H9 (cell line): ENCODE results near the gene CCL25. TPM values are rescaled to one million over a fixed set of nuclear protein-coding genes. Genes with fewer than 3 reads are reported as not detected.
A peak's percentile ranks its signal among the peaks of the same experiment; 100 is the strongest.

Source experiments
- DNase-seq: peaks from one replicate; pipeline ENCODE4 v3.0.0-alpha.2; 2017
- H2AFZ ChIP-seq: one replicate; pipeline ENCODE4 v1.6.1; 2013; ENCODE audit warnings: mild to moderate bottlenecking, low read length, control low read depth, moderate library complexity
- H2AK5ac ChIP-seq: 2 replicates; pipeline ENCODE4 v1.6.1; 2013; ENCODE audit warnings: low read length, control low read depth, mixed read lengths; ENCODE audit not compliant: insufficient read length
- H2BK120ac ChIP-seq: one replicate; pipeline ENCODE4 v1.6.1; 2013; ENCODE audit warnings: low read depth, mild to moderate bottlenecking, low read length, control low read depth, inconsistent platforms; ENCODE audit not compliant: poor library complexity, severe bottlenecking
- H2BK12ac ChIP-seq: 2 replicates; pipeline ENCODE4 v1.6.1; 2013; ENCODE audit warnings: low read length, control low read depth, mixed read lengths, low read depth; ENCODE audit not compliant: insufficient read length
- H2BK15ac ChIP-seq: 2 replicates; pipeline ENCODE4 v1.6.1; 2013; ENCODE audit warnings: low read depth, low read length, control low read depth
- H2BK20ac ChIP-seq: one replicate; pipeline ENCODE4 v1.6.1; 2013; ENCODE audit warnings: low read depth, mild to moderate bottlenecking, low read length, control low read depth, inconsistent platforms; ENCODE audit not compliant: poor library complexity, severe bottlenecking
- H2BK5ac ChIP-seq: 2 replicates; pipeline ENCODE4 v1.6.1; 2013; ENCODE audit warnings: low read length, control low read depth, mixed read lengths; ENCODE audit not compliant: insufficient read length
- H3K14ac ChIP-seq: 2 replicates; pipeline ENCODE4 v1.6.1; 2013; ENCODE audit warnings: low read length, control low read depth; ENCODE audit not compliant: insufficient read depth
- H3K18ac ChIP-seq: 2 replicates; pipeline ENCODE4 v1.6.1; 2013; ENCODE audit warnings: low read depth, mild to moderate bottlenecking, mixed read lengths, low read length, control low read depth; ENCODE audit not compliant: insufficient read length
- H3K23ac ChIP-seq: 2 replicates; pipeline ENCODE4 v1.6.1; 2013; ENCODE audit warnings: low read length, control low read depth, mixed read lengths, low read depth; ENCODE audit not compliant: insufficient read length
- H3K23me2 ChIP-seq: 2 replicates; pipeline ENCODE4 v1.6.1; 2013; ENCODE audit warnings: low read depth, mild to moderate bottlenecking, mixed read lengths, low read length, control low read depth; ENCODE audit not compliant: insufficient read length, poor library complexity, severe bottlenecking
- H3K27ac ChIP-seq: 2 replicates; pipeline ENCODE4 v1.5.1; 2013; ENCODE audit warnings: low read length, control low read depth, mixed read lengths, low read depth; ENCODE audit not compliant: insufficient read length
- H3K27me3 ChIP-seq: 2 replicates; pipeline ENCODE4 v1.6.1; 2013; ENCODE audit warnings: low read length, control low read depth, inconsistent platforms; ENCODE audit not compliant: insufficient read depth
- H3K4ac ChIP-seq: 2 replicates; pipeline ENCODE4 v1.6.1; 2013; ENCODE audit warnings: low read depth, mild to moderate bottlenecking, control low read depth, inconsistent platforms, low read length, moderate library complexity
- H3K4me1 ChIP-seq: 2 replicates; pipeline ENCODE4 v1.6.1; 2013; ENCODE audit warnings: low read length, control low read depth, inconsistent platforms; ENCODE audit not compliant: insufficient read depth
- H3K4me2 ChIP-seq: 2 replicates; pipeline ENCODE4 v1.6.1; 2013; ENCODE audit warnings: low read length, control low read depth, mixed read lengths; ENCODE audit not compliant: insufficient read length, insufficient read depth
- H3K56ac ChIP-seq: 2 replicates; pipeline ENCODE4 v1.6.1; 2013; ENCODE audit warnings: low read depth, mild to moderate bottlenecking, mixed read lengths, low read length, control low read depth; ENCODE audit not compliant: insufficient read length
- H3K79me1 ChIP-seq: 2 replicates; pipeline ENCODE4 v1.6.1; 2013; ENCODE audit warnings: low read depth, mild to moderate bottlenecking, moderate library complexity, low read length, control low read depth, inconsistent platforms; ENCODE audit not compliant: insufficient read depth, poor library complexity, severe bottlenecking
- H3K79me2 ChIP-seq: 2 replicates; pipeline ENCODE4 v1.6.1; 2013; ENCODE audit warnings: low read length, control low read depth, inconsistent platforms; ENCODE audit not compliant: insufficient read depth
- H3K9ac ChIP-seq: 2 replicates; pipeline ENCODE4 v1.6.1; 2013; ENCODE audit warnings: low read length, control low read depth, mixed read lengths; ENCODE audit not compliant: insufficient read length; ENCODE audit errors: extremely low read depth
- H3K9me3 ChIP-seq: one replicate; pipeline ENCODE4 v1.6.1; 2013; ENCODE audit warnings: low read depth, low read length, inconsistent platforms; ENCODE audit not compliant: control insufficient read depth
- H3T11ph ChIP-seq: one replicate; pipeline ENCODE4 v1.6.1; 2013; ENCODE audit warnings: mild to moderate bottlenecking, low read length, control low read depth, inconsistent platforms
- H4K20me1 ChIP-seq: one replicate; pipeline ENCODE4 v1.6.1; 2013; ENCODE audit not compliant: control insufficient read depth, insufficient read length, insufficient read depth
- H4K5ac ChIP-seq: 2 replicates; pipeline ENCODE4 v1.6.1; 2013; ENCODE audit warnings: low read depth, mild to moderate bottlenecking, mixed read lengths, low read length, control low read depth; ENCODE audit not compliant: insufficient read length
- H4K8ac ChIP-seq: replicated peaks from 2 replicates; pipeline ENCODE4 v1.6.1; 2013; ENCODE audit warnings: low read length, control low read depth, mixed read lengths, low read depth; ENCODE audit not compliant: insufficient read length
- H4K91ac ChIP-seq: 2 replicates; pipeline ENCODE4 v1.6.1; 2013; ENCODE audit warnings: low read depth, mild to moderate bottlenecking, moderate library complexity, mixed read lengths, low read length, control low read depth; ENCODE audit not compliant: insufficient read length
- H3K27ac Mint-ChIP-seq, 3 experiments: 2 replicates in 2 of 3; 3 replicates in 1 of 3; pipeline ENCODE4 v1.8.0; 2020 to 2021; ENCODE audit warnings: mixed read lengths in 3 of 3, mild to moderate bottlenecking in 1 of 3, moderate library complexity in 1 of 3
- H3K27me3 Mint-ChIP-seq: 2 replicates; pipeline ENCODE4 v1.8.0; 2021; ENCODE audit warnings: low read depth, mild to moderate bottlenecking, moderate library complexity, mixed read lengths
- H3K36me3 Mint-ChIP-seq, 3 experiments: 2 replicates in 2 of 3; 3 replicates in 1 of 3; pipeline ENCODE4 v1.8.0; 2020 to 2021; ENCODE audit warnings: low read depth in 3 of 3, mixed read lengths in 3 of 3; ENCODE audit not compliant: insufficient read depth in 1 of 3
- H3K4me1 Mint-ChIP-seq, 2 experiments: 2 replicates each; pipeline ENCODE4 v1.8.0; 2020; ENCODE audit warnings: mixed read lengths in 2 of 2
- H3K4me3 Mint-ChIP-seq, 2 experiments: 2 replicates in 1 of 2; 3 replicates in 1 of 2; pipeline ENCODE4 v1.8.0; 2020 to 2021; ENCODE audit warnings: mild to moderate bottlenecking in 2 of 2, mixed read lengths in 2 of 2, moderate library complexity in 1 of 2
- H3K9me3 Mint-ChIP-seq, 2 experiments: 2 replicates in 1 of 2; 3 replicates in 1 of 2; pipeline ENCODE4 v1.8.0; 2020; ENCODE audit warnings: mild to moderate bottlenecking in 2 of 2, mixed read lengths in 2 of 2, moderate library complexity in 1 of 2
- CTCF ChIP-seq: fragments of 200-600 bp; sonication (generic); conservative IDR thresholded peaks from 3 replicates; pipeline ENCODE4 v1.8.0; 2021; ENCODE audit warnings: antibody characterized with exemption, mild to moderate bottlenecking
- WGBS: extraction: QIAGEN DNeasy Blood & Tissue Kit; methylation state at CpG from one replicate; pipeline ENCODE4 v1.1.7; 2013; ENCODE audit warnings: missing lambda C conversion rate, low lambda C conversion rate, mixed read lengths; ENCODE audit not compliant: insufficient read length; ENCODE audit errors: extremely low coverage; 5-methylcytosine and 5-hydroxymethylcytosine counted together
- total RNA-seq: library from RNA; stranded (reverse); gene quantifications from 2 replicates; pipeline ENCODE4 v1.2.1, GENCODE V29; 2021

The CCL25 gene
- total RNA-seq, 1 experiment from 2014 or later, result not detected

GRCh38 chr19:8096071-8096470 lies 43.5 kb downstream of the CCL25 start:
- Histone ChIP-seq H2BK12ac (no peak overlapping the region), H3K23ac (no peak overlapping the region), H2BK15ac (no peak overlapping the region), H3K4me2 (no peak overlapping the region), H3K14ac (no peak overlapping the region), H3K18ac (no peak overlapping the region), H2AK5ac (no peak overlapping the region), H3K79me2 (no peaks in the 10 kb centered on the region), H3K9ac (no peak overlapping the region), H3K23me2 (no peaks in the 10 kb centered on the region), H4K5ac (no peak overlapping the region), H2BK5ac (no peak overlapping the region), H3K4me1 (no peaks in the 10 kb centered on the region), H3T11ph (no peak overlapping the region), H3K27me3 (no peaks in the 10 kb centered on the region), H3K9me3 (peaks cover 13% of the 10 kb centered on the region), H4K8ac (no peak overlapping the region), H2AFZ (no peak overlapping the region), H3K56ac (no peak overlapping the region), H3K4ac (no peak overlapping the region), H2BK120ac (no peak overlapping the region), H3K27ac (no peak overlapping the region), H2BK20ac (no peak overlapping the region), H4K20me1 (peaks cover 2% of the 10 kb centered on the region), H4K91ac (no peak overlapping the region), H3K79me1 (no peaks in the 10 kb centered on the region)
- Mint-ChIP-seq H3K27me3 (peaks cover 2% of the 10 kb centered on the region; the same call in 1 of the 2 replicates), H3K9me3 (peaks cover 17 to 19% of the 10 kb centered on the region in 2 experiments), H3K4me3 (no peak overlapping the region), H3K36me3 (peaks cover 65 to 72% (median 72%) of the 10 kb centered on the region in 3 experiments), H3K4me1 (no peaks in the 10 kb centered on the region), H3K27ac (no peak overlapping the region)
- DNase-seq, result no peak
- TF ChIP-seq CTCF, result peak; percentile 30; the same call in 1 of the 3 replicates
- no CpG with 5 or more reads among the region's 3 CpGs for WGBS
